ENCODE results near the gene NDUFB11.
"Not testable (repeated sequence)": the region's sequence is repeated elsewhere in the genome, so short reads cannot be mapped to it uniquely, and the experiment has no call there.

DNA sequence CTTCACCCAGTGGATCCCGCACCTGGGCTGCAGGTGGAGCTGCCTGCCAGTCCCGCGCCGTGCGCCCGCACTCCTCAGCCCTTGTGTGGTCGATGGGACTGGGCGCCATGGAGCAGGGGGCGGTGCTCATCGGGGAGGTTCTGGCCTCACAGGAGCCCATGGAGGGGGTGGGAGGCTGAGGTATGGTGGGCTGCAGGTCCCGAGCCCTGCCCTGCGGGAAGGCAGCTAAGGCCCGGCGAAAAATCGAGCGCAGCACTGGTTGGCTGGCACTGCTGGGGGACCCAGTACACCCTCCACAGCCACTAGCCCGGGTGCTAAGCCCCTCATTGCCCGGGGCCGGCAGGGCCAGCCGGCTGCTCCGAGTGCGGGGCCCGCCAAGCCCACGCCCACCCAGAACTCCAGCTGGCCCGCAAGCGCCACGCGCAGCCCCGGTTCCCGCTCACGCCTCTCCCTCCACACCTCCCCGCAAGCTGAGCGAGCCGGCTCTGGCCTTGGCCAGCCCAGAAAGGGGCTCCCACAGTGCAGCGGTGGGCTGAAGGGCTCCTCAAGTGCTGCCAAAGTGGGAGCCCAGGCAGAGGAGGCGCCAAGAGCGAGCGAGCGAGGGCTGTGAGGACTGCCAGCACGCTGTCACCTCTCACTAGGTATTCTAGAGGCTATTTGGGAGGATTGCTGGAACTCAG, 33.4 kb downstream of the NDUFB11 start:
- not testable (repeated sequence) for TF ChIP-seq POLR2A (IDR thresholded peaks at IDR 0.05)
- TF ChIP-seq, protein P1, sequence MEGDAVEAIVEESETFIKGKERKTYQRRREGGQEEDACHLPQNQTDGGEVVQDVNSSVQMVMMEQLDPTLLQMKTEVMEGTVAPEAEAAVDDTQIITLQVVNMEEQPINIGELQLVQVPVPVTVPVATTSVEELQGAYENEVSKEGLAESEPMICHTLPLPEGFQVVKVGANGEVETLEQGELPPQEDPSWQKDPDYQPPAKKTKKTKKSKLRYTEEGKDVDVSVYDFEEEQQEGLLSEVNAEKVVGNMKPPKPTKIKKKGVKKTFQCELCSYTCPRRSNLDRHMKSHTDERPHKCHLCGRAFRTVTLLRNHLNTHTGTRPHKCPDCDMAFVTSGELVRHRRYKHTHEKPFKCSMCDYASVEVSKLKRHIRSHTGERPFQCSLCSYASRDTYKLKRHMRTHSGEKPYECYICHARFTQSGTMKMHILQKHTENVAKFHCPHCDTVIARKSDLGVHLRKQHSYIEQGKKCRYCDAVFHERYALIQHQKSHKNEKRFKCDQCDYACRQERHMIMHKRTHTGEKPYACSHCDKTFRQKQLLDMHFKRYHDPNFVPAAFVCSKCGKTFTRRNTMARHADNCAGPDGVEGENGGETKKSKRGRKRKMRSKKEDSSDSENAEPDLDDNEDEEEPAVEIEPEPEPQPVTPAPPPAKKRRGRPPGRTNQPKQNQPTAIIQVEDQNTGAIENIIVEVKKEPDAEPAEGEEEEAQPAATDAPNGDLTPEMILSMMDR (IDR thresholded peaks at IDR 0.05 in 4 of 5, conservative IDR thresholded peaks at IDR 0.05 in 1 of 5) = not testable (repeated sequence)
